Rectal smooth muscle tissue (tissue), 1 donor: Measurements from ENCODE around the gene P2RY2.
"Not testable (repeated sequence)": the region's sequence is repeated elsewhere in the genome, so short reads cannot be mapped to it uniquely, and the experiment has no call there.

ENCODE experiments used
- H3K27ac ChIP-seq: one replicate; pipeline ENCODE4 v1.7.0; 2013; ENCODE audit warnings: low read depth, low read length, inconsistent platforms
- H3K27me3 ChIP-seq: one replicate; pipeline ENCODE4 v1.7.0; 2013; ENCODE audit warnings: low read length; ENCODE audit not compliant: control insufficient read depth, insufficient read depth
- H3K36me3 ChIP-seq: one replicate; pipeline ENCODE4 v1.7.0; 2013; ENCODE audit warnings: low read length; ENCODE audit not compliant: control insufficient read depth, insufficient read depth
- H3K4me1 ChIP-seq: one replicate; pipeline ENCODE4 v1.7.0; 2013; ENCODE audit warnings: low read length; ENCODE audit not compliant: control insufficient read depth, insufficient read depth
- H3K4me3 ChIP-seq: one replicate; pipeline ENCODE4 v1.7.0; 2013; ENCODE audit warnings: low read length
- H3K9ac ChIP-seq: one replicate; pipeline ENCODE4 v1.7.0; 2013; ENCODE audit warnings: low read length

P2RY2 gene

DNA sequence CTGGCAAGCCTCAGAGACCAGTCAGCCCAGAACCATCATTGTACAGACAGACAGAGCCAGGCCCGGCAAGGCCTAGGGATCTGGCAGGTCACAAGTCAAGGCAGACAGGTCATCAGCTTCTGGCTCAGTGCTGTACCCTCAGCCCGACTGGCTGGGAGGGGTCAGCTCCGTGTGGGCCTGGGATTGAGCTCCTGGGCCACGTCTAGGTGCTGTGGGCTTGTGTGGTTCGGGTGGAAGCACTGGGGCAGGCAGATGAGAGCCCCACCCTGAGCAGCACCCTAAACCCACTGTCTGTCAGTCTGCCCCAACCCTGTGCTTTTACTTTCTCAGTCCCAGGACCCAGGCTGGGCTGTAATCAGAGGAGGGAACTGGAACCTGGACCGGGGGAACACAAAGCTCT is 26.9 kb upstream of the P2RY2 start:
- Histone ChIP-seq H3K27me3 (no peaks in the 10 kb centered on the region), H3K36me3 (no peaks in the 10 kb centered on the region), H3K4me1 (no peaks in the 10 kb centered on the region), H3K9ac (no peak overlapping the region), H3K4me3 (no peak overlapping the region), H3K27ac (no peak overlapping the region)

DNA sequence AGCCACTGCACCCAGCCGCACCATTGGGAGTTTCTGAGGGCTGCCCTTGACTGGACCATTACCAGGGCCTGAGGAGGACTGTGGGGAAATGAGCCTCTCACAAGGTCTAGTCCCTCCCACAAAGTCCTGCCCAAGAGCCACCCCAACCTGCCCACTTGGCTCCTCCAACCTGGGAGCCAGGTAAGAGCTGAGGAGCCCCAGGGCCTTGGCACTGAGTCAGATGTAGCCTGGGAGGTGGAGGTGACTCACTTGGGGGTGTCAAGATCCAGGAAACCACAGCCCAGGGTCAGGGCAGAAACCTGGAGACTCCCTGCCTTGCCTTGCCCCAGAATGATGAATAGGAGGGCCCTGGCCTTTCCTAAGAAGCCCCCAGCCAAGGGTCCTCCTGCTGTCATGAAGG is 25.8 kb upstream of the P2RY2 start:
- Histone ChIP-seq H3K4me1 (no peaks in the 10 kb centered on the region), H3K4me3 (no peak overlapping the region), H3K9ac (no peak overlapping the region), H3K27me3 (no peaks in the 10 kb centered on the region), H3K27ac (no peak overlapping the region), H3K36me3 (no peaks in the 10 kb centered on the region)

DNA sequence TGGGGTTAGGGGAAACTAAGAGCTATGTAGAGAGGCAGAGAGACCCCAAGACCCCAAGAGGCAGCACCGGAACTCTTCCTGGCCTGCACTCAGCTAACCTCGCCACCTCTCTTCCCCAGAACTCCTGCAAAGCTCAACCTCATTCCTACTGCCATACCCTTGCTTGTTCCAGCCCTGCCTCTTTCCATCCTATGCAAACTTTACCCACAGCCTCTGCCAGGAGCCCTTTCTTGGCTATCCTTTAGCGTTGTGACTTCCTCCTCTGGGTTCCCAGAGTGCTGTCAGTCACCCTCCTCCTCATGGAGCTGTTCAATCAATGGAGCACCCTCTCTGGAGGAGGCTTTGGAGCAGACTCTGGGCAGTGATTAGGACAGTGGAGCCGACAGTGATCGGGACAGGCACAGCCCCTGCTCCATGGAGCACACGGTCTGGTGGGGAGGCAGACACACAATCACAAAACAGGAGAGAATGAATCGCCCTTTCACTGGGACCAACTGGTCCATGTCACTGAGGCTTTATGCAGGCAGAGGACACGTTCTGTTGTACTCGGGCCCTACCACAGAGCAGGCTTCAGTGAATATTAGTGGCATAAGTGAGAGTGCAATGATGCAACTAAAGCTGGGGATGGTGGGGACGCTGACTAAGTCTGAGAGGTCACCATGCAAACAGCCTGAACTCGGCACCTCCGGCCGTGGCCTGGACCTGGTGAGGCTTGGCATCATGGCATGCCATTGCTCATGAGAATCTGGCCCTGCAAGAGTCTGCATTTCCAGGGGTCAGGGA is 24.6 kb upstream of the P2RY2 start:
- no peaks in the 10 kb centered on the region for H3K4me1 ChIP-seq
- no peaks in the 10 kb centered on the region for H3K36me3 ChIP-seq
- H3K9ac ChIP-seq = no peak overlapping the region
- H3K27ac ChIP-seq = no peak overlapping the region
- no peaks in the 10 kb centered on the region for H3K27me3 ChIP-seq
- H3K4me3 ChIP-seq = no peak overlapping the region

DNA sequence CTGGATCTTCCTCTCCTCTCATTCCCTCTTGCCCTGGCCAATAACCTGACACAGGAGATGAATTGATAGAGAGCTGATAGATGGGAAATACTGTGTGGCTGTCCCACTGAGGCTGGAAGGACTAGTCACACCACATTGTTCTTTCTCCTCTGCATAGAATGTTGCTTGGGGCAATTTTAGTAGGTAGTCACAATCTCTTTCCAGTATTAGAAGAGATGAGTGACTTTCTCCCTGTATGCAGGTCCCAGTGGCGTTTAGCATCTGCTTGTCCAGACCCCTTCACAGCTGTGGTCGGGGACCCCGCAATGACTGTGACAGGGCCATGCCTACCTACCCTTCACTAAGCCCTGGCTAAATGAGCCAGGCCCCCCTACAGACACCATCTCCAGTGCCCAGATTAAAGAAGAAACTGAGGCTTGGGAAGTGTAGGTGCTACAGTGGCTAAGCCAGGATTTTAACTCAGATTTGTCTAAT is 24.0 kb upstream of the P2RY2 start:
- Histone ChIP-seq H3K9ac (no peak overlapping the region), H3K4me3 (no peak overlapping the region), H3K4me1 (no peaks in the 10 kb centered on the region), H3K36me3 (no peaks in the 10 kb centered on the region), H3K27ac (no peak overlapping the region), H3K27me3 (no peaks in the 10 kb centered on the region)

DNA sequence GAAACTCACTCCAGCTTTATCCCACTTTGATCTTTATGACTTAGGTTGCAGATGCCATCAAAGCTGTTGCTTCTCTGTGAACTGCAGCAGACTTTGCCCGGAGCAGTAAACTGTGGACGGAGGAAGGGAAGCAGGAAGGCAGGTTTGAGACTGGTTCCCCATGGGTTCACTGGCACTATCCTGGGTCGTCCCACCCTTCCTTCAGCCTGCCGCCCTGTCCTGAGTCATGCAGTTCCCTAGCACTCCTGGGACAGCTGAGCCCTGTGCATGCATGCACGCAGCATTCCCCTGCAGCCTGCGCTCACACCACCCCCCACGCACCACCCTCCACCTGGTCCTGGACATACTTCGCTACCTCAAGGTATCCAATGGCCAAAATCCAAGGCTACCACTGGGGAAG is 23.5 kb upstream of the P2RY2 start:
- no peaks in the 10 kb centered on the region for H3K4me1 ChIP-seq
- H3K4me3 ChIP-seq = peak overlapping the region; percentile 16
- no peak overlapping the region for H3K9ac ChIP-seq
- no peak overlapping the region for H3K27ac ChIP-seq
- no peaks in the 10 kb centered on the region for H3K36me3 ChIP-seq
- no peaks in the 10 kb centered on the region for H3K27me3 ChIP-seq

DNA sequence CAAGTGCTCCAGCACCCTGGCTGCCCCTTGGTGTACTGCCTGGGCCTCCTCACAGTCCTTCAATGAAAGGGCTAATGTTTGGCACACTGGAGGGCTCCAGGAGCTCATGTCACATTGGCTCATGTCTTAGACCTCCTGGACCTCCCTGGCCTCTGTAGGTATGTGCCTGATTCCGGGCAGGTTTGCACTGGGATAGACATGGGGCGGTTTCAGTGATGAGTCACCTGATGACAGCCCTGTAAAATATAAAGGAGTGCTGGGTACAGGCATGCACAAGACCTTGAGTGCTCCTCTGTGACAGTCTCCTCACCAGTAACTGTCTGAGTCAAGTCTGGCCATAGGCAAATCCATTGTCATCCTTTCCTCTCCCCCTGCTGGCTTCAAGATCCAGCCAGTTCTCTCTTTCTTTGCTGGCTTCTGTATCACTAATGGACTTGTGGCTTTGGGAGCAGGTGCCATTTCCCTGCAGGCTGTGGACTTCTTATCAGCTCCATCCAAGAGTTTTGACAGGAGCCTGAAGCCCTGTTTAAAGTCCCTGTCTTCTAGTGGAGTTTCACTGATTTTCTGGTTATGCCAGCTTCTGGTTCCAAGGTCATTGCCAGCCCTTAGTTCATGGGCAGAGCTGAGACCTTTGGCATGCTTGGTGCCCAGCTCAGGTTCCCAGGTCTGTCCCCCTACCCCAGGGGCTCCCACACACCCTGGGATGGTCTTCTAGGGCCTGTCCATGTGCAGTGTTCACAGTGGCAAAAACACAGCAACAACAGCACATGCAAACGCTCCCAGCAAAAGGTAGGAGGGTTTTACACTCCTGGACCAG is 22.7 kb upstream of the P2RY2 start:
- Histone ChIP-seq H3K27ac (no peak overlapping the region), H3K4me1 (no peaks in the 10 kb centered on the region), H3K36me3 (no peaks in the 10 kb centered on the region), H3K27me3 (no peaks in the 10 kb centered on the region), H3K9ac (no peak overlapping the region), H3K4me3 (peak overlapping the region; percentile 16)

GRCh38 chr11:73196576-73196975 is 21.5 kb upstream of the P2RY2 start:
- Histone ChIP-seq H3K27ac (no peak overlapping the region), H3K27me3 (no peaks in the 10 kb centered on the region), H3K36me3 (no peaks in the 10 kb centered on the region), H3K4me1 (no peaks in the 10 kb centered on the region), H3K9ac (no peak overlapping the region), H3K4me3 (no peak overlapping the region)

DNA sequence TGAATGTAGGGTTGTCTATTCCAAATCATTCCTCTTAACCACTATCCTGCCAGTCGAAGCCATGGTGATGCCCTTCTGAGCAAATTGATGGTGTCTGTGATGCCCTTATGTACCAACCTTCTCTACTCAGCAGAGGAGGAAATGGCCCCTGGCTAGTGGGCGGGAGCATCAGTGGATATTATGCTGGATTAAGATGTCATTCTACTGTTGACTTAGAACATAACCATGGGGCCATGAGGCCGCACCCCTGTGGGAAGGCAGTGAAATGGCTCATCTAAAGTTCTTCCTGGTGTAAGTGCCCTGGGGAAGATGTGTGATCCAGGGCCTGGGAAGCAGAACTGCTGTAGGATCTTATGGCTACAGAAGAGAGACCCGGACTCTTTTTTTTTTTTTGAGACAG is 20.7 kb upstream of the P2RY2 start:
- Histone ChIP-seq H3K27ac (no peak overlapping the region), H3K4me3 (no peak overlapping the region), H3K36me3 (no peaks in the 10 kb centered on the region), H3K27me3 (no peaks in the 10 kb centered on the region), H3K9ac (no peak overlapping the region), H3K4me1 (no peaks in the 10 kb centered on the region)

- not testable (repeated sequence) for H3K27ac ChIP-seq, H3K4me3 ChIP-seq, H3K27me3 ChIP-seq, H3K4me1 ChIP-seq, H3K36me3 ChIP-seq, H3K9ac ChIP-seq
Observed at GRCh38 chr11:73197787-73198186, 20.3 kb upstream of the P2RY2 start.

GRCh38 chr11:73198677-73199076 is 19.4 kb upstream of the P2RY2 start:
- H3K9ac ChIP-seq = no peak overlapping the region
- H3K27me3 ChIP-seq = no peaks in the 10 kb centered on the region
- H3K27ac ChIP-seq = no peak overlapping the region
- H3K4me3 ChIP-seq = no peak overlapping the region
- H3K4me1 ChIP-seq = no peaks in the 10 kb centered on the region
- H3K36me3 ChIP-seq = no peaks in the 10 kb centered on the region

DNA sequence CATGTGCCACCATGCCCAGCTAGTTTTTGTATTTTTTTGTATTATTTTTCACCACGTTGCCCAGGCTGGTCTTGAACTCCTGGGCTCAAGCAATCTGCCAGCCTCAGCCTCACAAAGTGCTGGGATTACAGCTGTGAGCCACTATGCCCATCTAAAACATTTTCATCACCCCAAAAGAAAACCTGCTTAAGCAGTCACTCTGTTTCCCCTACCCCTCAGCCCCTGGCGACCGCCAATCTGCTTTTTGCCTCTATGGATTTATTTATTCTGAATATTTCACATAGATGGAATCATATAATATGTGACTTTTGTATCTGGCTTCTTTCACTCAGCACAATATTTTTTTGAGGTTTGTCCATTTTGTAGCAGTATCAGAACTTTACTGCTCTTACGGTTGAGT is 18.6 kb upstream of the P2RY2 start:
- H3K4me3 ChIP-seq = no peak overlapping the region
- H3K27me3 ChIP-seq = no peaks in the 10 kb centered on the region
- H3K36me3 ChIP-seq = no peaks in the 10 kb centered on the region
- H3K27ac ChIP-seq = no peak overlapping the region
- no peak overlapping the region for H3K9ac ChIP-seq
- no peaks in the 10 kb centered on the region for H3K4me1 ChIP-seq

DNA sequence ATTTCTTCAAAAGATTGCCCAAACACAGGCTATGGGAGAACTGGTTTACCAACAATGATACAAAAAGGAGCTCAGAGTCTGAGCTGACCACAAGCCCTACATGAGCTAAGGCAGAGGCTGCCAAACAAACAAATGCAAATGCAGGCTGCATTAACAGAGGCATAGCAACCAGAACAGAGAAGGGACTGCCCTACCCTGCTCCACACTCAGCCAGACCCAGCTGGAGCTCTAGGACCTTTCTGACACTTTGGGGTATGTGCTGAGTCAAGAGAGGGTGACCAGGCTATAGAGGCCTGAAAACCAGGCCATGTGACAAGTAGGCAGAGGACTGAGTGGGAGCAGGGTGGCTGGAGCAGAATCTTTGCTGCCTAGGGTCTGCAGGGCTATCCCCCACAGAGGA is 17.8 kb upstream of the P2RY2 start:
- H3K4me1 ChIP-seq = no peaks in the 10 kb centered on the region
- no peaks in the 10 kb centered on the region for H3K27me3 ChIP-seq
- H3K4me3 ChIP-seq = no peak overlapping the region
- no peak overlapping the region for H3K27ac ChIP-seq
- H3K9ac ChIP-seq = no peak overlapping the region
- H3K36me3 ChIP-seq = no peaks in the 10 kb centered on the region

GRCh38 chr11:73201249-73201648 is 16.8 kb upstream of the P2RY2 start:
- H3K4me1 ChIP-seq = no peaks in the 10 kb centered on the region
- no peak overlapping the region for H3K27ac ChIP-seq
- no peaks in the 10 kb centered on the region for H3K36me3 ChIP-seq
- no peaks in the 10 kb centered on the region for H3K27me3 ChIP-seq
- no peak overlapping the region for H3K9ac ChIP-seq
- H3K4me3 ChIP-seq = no peak overlapping the region
